ENCODE results near the gene IRX1. TPM values are rescaled to one million over a fixed set of nuclear protein-coding genes. Genes with fewer than 3 reads are reported as not detected.

The IRX1 gene
- total RNA-seq, 1 experiment from 2014 or later, result 17.1 TPM

DNA sequence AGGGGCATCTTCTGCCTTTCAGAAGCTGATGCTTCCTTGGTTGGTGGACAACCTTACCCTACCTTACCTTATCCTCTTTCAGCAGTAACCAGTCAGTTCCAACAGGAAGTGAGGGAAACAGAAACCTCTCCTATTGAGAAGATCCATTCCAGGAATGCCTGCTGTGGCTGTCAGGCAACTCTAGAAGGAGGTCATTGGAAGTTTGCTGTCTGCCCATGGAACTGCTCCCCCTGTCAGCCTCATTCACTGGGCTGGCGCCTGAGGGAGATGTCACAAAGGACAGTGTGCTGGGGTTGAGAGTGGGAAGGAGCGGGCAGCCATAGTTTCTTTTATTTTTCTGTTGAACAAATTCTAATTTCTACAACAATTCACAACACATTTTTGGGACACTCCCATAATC is 54.7 kb downstream of the IRX1 start:
- DNase-seq (ENCODE audit: low spot score), result no peak

DNA sequence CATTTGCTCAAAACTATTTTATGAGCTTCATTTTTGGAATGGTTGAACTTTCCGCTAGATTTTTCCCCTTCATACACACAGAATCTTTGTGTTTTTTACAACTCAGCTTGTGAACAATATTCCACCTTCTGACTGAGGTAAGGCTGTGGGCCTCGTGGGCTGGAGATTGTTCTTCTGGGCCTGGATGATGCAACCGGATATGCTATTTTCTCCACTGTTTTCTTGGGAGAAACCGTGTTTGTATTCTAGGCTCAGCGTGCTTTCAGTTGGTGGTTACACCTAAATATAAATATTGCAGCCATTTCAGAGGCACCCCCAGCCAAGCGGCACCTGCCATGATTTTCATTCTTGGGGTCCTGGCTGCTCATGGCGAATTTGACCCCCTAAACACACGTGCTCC is 55.2 kb downstream of the IRX1 start:
- no peak for DNase-seq (ENCODE audit: low spot score)

Data from H4 (cell line).